ENCODE results near the gene SPOCK1.

SPOCK1 gene

DNA sequence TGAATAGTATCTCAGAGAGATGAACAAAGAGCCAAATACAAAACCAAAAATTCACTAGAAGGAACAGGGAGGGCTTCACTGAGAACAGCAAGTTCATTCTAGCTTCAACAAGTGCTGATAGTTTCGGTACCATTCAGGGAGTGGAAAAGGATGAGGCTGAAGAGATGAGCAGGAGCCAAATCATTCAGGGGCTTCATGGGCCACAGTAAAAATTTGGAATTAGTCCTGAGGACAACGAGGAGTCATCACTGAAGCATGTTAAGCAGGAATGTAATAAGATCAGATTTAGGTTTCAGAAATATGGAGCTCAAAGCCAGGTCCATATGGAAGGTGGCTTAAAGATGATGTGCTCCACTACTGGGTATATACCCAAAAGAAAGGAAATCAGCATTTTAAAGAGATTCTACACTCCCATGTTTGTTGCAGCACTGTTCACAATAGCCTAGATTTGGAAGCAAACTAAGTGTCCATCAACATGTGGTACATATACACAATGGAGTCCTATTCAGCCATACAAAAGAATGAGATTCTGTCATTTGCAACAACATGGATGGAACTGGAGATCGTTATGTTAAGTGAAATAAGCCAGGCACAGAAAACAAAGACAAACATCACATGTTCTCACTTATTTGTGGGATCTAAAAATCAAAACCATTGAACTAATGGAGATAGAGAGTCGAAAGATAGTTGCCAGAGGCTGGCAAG is 36.2 kb downstream of the SPOCK1 start:
- TF ChIP-seq, protein P1, sequence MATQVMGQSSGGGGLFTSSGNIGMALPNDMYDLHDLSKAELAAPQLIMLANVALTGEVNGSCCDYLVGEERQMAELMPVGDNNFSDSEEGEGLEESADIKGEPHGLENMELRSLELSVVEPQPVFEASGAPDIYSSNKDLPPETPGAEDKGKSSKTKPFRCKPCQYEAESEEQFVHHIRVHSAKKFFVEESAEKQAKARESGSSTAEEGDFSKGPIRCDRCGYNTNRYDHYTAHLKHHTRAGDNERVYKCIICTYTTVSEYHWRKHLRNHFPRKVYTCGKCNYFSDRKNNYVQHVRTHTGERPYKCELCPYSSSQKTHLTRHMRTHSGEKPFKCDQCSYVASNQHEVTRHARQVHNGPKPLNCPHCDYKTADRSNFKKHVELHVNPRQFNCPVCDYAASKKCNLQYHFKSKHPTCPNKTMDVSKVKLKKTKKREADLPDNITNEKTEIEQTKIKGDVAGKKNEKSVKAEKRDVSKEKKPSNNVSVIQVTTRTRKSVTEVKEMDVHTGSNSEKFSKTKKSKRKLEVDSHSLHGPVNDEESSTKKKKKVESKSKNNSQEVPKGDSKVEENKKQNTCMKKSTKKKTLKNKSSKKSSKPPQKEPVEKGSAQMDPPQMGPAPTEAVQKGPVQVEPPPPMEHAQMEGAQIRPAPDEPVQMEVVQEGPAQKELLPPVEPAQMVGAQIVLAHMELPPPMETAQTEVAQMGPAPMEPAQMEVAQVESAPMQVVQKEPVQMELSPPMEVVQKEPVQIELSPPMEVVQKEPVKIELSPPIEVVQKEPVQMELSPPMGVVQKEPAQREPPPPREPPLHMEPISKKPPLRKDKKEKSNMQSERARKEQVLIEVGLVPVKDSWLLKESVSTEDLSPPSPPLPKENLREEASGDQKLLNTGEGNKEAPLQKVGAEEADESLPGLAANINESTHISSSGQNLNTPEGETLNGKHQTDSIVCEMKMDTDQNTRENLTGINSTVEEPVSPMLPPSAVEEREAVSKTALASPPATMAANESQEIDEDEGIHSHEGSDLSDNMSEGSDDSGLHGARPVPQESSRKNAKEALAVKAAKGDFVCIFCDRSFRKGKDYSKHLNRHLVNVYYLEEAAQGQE (IDR thresholded peaks at IDR 0.05; ENCODE audit: insufficient replicate concordance, low read depth), result no peak
- no peak for TF ChIP-seq SPI1 (IDR thresholded peaks at IDR 0.05; ENCODE audit: borderline replicate concordance, low read depth)
- no peak for TF ChIP-seq GABPA (IDR thresholded peaks at IDR 0.05; ENCODE audit: low read depth)
- TF ChIP-seq, protein P2, sequence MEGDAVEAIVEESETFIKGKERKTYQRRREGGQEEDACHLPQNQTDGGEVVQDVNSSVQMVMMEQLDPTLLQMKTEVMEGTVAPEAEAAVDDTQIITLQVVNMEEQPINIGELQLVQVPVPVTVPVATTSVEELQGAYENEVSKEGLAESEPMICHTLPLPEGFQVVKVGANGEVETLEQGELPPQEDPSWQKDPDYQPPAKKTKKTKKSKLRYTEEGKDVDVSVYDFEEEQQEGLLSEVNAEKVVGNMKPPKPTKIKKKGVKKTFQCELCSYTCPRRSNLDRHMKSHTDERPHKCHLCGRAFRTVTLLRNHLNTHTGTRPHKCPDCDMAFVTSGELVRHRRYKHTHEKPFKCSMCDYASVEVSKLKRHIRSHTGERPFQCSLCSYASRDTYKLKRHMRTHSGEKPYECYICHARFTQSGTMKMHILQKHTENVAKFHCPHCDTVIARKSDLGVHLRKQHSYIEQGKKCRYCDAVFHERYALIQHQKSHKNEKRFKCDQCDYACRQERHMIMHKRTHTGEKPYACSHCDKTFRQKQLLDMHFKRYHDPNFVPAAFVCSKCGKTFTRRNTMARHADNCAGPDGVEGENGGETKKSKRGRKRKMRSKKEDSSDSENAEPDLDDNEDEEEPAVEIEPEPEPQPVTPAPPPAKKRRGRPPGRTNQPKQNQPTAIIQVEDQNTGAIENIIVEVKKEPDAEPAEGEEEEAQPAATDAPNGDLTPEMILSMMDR (IDR thresholded peaks at IDR 0.05; ENCODE audit: insufficient read depth, low read length), result no peak
- DNase-seq (ENCODE audit: low read depth in 1 of 2, low spot score in 1 of 2), result no peak
- Histone ChIP-seq H3K27me3 (ENCODE audit: insufficient read depth, poor library complexity, severe bottlenecking) (no peaks in the 10 kb centered on the region), H3K27ac (replicated peaks) (no peak overlapping the region), H3K4me3 (replicated peaks; ENCODE audit: insufficient read depth, low read length) (no peak overlapping the region)

DNA sequence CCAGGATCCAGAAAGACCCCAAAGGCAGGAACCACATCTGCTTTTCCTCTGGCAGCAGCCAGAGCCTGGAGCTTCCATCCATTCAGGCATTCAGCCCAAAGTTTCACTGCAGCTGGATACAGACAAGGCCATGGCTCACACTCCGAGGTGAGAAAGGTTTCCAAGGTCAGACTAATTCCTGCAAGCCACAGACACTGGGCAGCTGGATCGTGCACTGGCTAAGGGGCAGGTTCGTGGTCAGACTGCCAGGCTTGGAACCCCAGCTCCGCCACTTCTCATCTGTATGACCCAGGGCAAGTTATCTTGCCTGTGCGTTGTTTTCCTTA is 36.9 kb downstream of the SPOCK1 start:
- Histone ChIP-seq H3K4me3 (replicated peaks; ENCODE audit: insufficient read depth, low read length) (no peak overlapping the region), H3K27ac (replicated peaks) (no peak overlapping the region), H3K27me3 (ENCODE audit: insufficient read depth, poor library complexity, severe bottlenecking) (no peaks in the 10 kb centered on the region)
- TF ChIP-seq POLR2AphosphoS5 (IDR thresholded peaks at IDR 0.05; ENCODE audit: low read depth) (no peak), GABPA (IDR thresholded peaks at IDR 0.05; ENCODE audit: low read depth) (no peak), SPI1 (IDR thresholded peaks at IDR 0.05; ENCODE audit: borderline replicate concordance, low read depth) (no peak)
- TF ChIP-seq, protein P2 (IDR thresholded peaks at IDR 0.05; ENCODE audit: insufficient read depth, low read length), result no peak
- TF ChIP-seq, protein P1 (IDR thresholded peaks at IDR 0.05; ENCODE audit: insufficient replicate concordance, low read depth), result no peak
- DNase-seq (ENCODE audit: low read depth in 1 of 2, low spot score in 1 of 2), result no peak

DNA sequence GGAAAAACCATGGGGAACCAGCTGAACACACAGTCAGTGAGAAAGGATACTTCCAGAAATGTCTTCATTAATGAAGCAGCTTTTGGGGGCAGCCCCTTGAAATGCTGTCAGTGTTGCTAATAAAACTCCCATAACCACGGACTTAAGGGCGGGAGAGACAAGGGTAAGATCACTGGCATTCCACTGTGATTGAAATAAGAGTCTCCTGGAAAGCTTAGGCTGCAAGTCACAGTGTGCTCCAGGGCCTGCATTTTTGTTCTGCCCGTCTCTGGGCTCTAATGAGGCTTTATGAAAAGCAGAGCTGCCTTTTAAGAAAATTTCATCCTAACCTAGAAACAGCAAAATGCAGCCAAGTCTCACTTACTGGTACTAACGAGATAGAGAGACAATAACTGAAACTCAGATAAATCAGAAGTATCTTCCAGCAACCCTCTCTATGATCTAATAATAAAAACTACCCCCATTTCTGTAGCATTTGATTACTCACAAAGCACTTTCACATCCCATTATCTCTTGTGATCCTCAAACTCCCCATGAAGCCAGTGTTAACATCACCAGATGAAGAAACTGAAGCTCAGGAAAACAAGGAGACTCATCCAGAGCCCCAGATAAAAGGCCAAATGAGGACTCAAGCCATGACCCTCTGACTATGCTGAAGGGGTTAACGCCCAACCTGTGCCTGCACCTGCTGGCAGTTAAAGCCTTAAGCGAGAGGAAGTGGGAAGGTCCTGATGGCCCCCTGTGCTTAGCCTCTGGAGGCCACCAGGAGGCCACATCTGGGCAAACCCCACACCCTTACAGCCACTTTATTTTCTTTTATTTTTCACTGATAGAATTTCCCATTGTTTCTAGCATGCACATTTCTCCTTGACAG is 37.5 kb downstream of the SPOCK1 start:
- DNase-seq (ENCODE audit: low read depth in 1 of 2, low spot score in 1 of 2), result no peak
- H3K27ac ChIP-seq (replicated peaks), result no peak overlapping the region
- H3K4me3 ChIP-seq (replicated peaks; ENCODE audit: insufficient read depth, low read length), result no peak overlapping the region
- no peak for TF ChIP-seq GABPA (IDR thresholded peaks at IDR 0.05; ENCODE audit: low read depth)
- TF ChIP-seq SPI1 (IDR thresholded peaks at IDR 0.05; ENCODE audit: borderline replicate concordance, low read depth), result no peak
- TF ChIP-seq POLR2AphosphoS5 (IDR thresholded peaks at IDR 0.05; ENCODE audit: low read depth), result no peak
- TF ChIP-seq, protein P2 (IDR thresholded peaks at IDR 0.05; ENCODE audit: insufficient read depth, low read length), result no peak
- TF ChIP-seq, protein P1 (IDR thresholded peaks at IDR 0.05; ENCODE audit: insufficient replicate concordance, low read depth), result no peak
- H3K27me3 ChIP-seq (ENCODE audit: insufficient read depth, poor library complexity, severe bottlenecking), result no peaks in the 10 kb centered on the region

Data from HL-60 (cell line).